Fibroblast of lung (primary cell): ENCODE results near the gene GEMIN5.
"Not testable (repeated sequence)": the region's sequence is repeated elsewhere in the genome, so short reads cannot be mapped to it uniquely, and the experiment has no call there.

Experiments
- EZH2 ChIP-seq: IDR thresholded peaks from 2 replicates; pipeline ENCODE4 v1.5.1; 2012; ENCODE audit warnings: low read length, control low read depth, mild to moderate bottlenecking; ENCODE audit errors: missing control alignments
- TF ChIP-seq, protein P1 (sequence below), 2 donors: IDR thresholded peaks in 1 of 2; conservative IDR thresholded peaks in 1 of 2; 1 replicate in 1 of 2; 2 replicates in 1 of 2; pipeline ENCODE4 v1.5.1; 2011 to 2012; ENCODE audit warnings: low read length in 2 of 2, control low read depth in 1 of 2, inconsistent platforms in 1 of 2, low read depth in 1 of 2, mild to moderate bottlenecking in 1 of 2

- TF ChIP-seq, protein P1, sequence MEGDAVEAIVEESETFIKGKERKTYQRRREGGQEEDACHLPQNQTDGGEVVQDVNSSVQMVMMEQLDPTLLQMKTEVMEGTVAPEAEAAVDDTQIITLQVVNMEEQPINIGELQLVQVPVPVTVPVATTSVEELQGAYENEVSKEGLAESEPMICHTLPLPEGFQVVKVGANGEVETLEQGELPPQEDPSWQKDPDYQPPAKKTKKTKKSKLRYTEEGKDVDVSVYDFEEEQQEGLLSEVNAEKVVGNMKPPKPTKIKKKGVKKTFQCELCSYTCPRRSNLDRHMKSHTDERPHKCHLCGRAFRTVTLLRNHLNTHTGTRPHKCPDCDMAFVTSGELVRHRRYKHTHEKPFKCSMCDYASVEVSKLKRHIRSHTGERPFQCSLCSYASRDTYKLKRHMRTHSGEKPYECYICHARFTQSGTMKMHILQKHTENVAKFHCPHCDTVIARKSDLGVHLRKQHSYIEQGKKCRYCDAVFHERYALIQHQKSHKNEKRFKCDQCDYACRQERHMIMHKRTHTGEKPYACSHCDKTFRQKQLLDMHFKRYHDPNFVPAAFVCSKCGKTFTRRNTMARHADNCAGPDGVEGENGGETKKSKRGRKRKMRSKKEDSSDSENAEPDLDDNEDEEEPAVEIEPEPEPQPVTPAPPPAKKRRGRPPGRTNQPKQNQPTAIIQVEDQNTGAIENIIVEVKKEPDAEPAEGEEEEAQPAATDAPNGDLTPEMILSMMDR (conservative IDR thresholded peaks at IDR 0.05 in 1 of 2, IDR thresholded peaks at IDR 0.05 in 1 of 2; ENCODE audit: low read depth in 1 of 2, low read length in 2 of 2): not testable (repeated sequence)
- TF ChIP-seq EZH2: not testable (repeated sequence)
These were observed 1.4 kb upstream of the GEMIN5 start for GRCh38 chr5:154939387-154939786.
